HepG2 (cell line): ENCODE measurements around the gene NPIPB6. TPM values are rescaled to one million over a fixed set of nuclear protein-coding genes. Genes with fewer than 3 reads are reported as not detected.
A peak's percentile ranks its signal among the peaks of the same experiment; 100 is the strongest.

Source experiments
- ATAC-seq: fragments of 200-7000 bp; cut with Tn5 transposase; 3 replicates; pipeline ENCODE4 v1.9.1; 2020; ENCODE audit warnings: mild to moderate bottlenecking, moderate library complexity
- BruUV-seq: library from RNA; stranded (reverse); fragments of 400-500 nt; replicated peaks from 2 replicates; lab custom pipeline; 2021; lab: Mats Ljungman, UMichigan
- CTCF ChIA-PET: fragments of 300-600 bp; formaldehyde crosslinking; extraction: SDS; loops from one replicate; lab custom pipeline; 2021; ENCODE audit warnings: low total read pairs, inconsistent platforms, low intra/inter-chr PET ratio; lab: Yijun Ruan, JAX
- POLR2A ChIA-PET: fragments of 350-600 bp; sonication (Branson Sonifier 250); formaldehyde crosslinking; loops from one replicate; lab custom pipeline; 2020; ENCODE audit warnings: antibody characterized with exemption, inconsistent platforms; lab: Yijun Ruan, JAX
- DNase-seq: peaks from one replicate; pipeline ENCODE4 v3.0.0-alpha.2; 2015; ENCODE audit warnings: low spot score
- FAIRE-seq: peaks from 3 replicates; lab custom pipeline; 2011; peaks lifted over from hg19 to GRCh38; lab: Jason Lieb, UNC
- H2AFZ ChIP-seq: one replicate; pipeline ENCODE4 v1.6.1; 2011; ENCODE audit warnings: low read length, inconsistent platforms
- H3K27ac ChIP-seq: fragments of 300-600 bp; 3 replicates; pipeline ENCODE4 v1.8.0; 2011; ENCODE audit warnings: mixed run types, mild to moderate bottlenecking, mixed read lengths, low read length, inconsistent platforms; ENCODE audit not compliant: insufficient read depth; ENCODE audit errors: extremely low read length
- H3K27me3 ChIP-seq, 2 experiments: fragments of 200-600 bp in 1 of 2; 2 replicates in 1 of 2; 3 replicates in 1 of 2; pipeline versions ENCODE4 v1.6.0 to v1.8.0; 2011; ENCODE audit warnings: low read length in 2 of 2, mild to moderate bottlenecking in 2 of 2, moderate library complexity in 2 of 2, inconsistent platforms in 1 of 2; ENCODE audit not compliant: insufficient read depth in 2 of 2, control insufficient read depth in 1 of 2
- H3K36me3 ChIP-seq, 2 experiments: fragments of 200-600 bp in 1 of 2; replicated peaks in 1 of 2; 2 replicates in 1 of 2; 3 replicates in 1 of 2; pipeline versions ENCODE4 v1.5.1 to v1.8.0; 2011; ENCODE audit warnings: low read length in 2 of 2, inconsistent platforms in 1 of 2; ENCODE audit not compliant: insufficient read depth in 2 of 2, control insufficient read depth in 1 of 2
- H3K4me1 ChIP-seq: 2 replicates; pipeline ENCODE4 v1.5.1; 2012; ENCODE audit warnings: low read length, inconsistent platforms; ENCODE audit not compliant: insufficient read depth
- H3K4me2 ChIP-seq: 2 replicates; pipeline ENCODE4 v1.6.0; 2011; ENCODE audit warnings: low read depth, low read length, inconsistent platforms
- H3K4me3 ChIP-seq, 3 experiments: fragments of 200-600 bp in 1 of 3; sonication (generic), shearing (Covaris generic) in 1 of 3; replicated peaks in 1 of 3; 2 replicates each; pipeline ENCODE4 v1.5.1; 2011 to 2016; ENCODE audit warnings: low read length in 3 of 3, inconsistent platforms in 2 of 3, low read depth in 2 of 3, mild to moderate bottlenecking in 2 of 3, control low read depth in 1 of 3, mixed read lengths in 1 of 3; ENCODE audit not compliant: insufficient read depth in 1 of 3
- H3K79me2 ChIP-seq: one replicate; pipeline ENCODE4 v1.6.1; 2011; ENCODE audit warnings: low read length, inconsistent platforms; ENCODE audit not compliant: insufficient read depth
- H3K9ac ChIP-seq: 2 replicates; pipeline ENCODE4 v1.6.0; 2011; ENCODE audit warnings: mild to moderate bottlenecking, low read depth, low read length, inconsistent platforms; ENCODE audit not compliant: insufficient read depth
- H3K9me3 ChIP-seq: 2 replicates; pipeline ENCODE4 v1.5.1; 2012; ENCODE audit warnings: mild to moderate bottlenecking, low read length
- H4K20me1 ChIP-seq: 2 replicates; pipeline ENCODE4 v1.6.0; 2011; ENCODE audit warnings: inconsistent platforms, mild to moderate bottlenecking, low read length, moderate library complexity; ENCODE audit not compliant: insufficient read depth
- FOXO4 ChIP-seq: sonication (generic); formaldehyde crosslinking; conservative IDR thresholded peaks from 2 replicates; pipeline ENCODE4 v1.8.1; 2023; ENCODE audit warnings: missing genetic modification reagents
- GATAD1 ChIP-seq: IDR thresholded peaks from 2 replicates; pipeline ENCODE4 v1.6.1; 2016; ENCODE audit warnings: missing genetic modification reagents, missing compliant biosample characterization
- HCFC1 ChIP-seq: fragments of 150-350 bp; IDR thresholded peaks from 2 replicates; pipeline ENCODE4 v1.6.1; 2014; ENCODE audit warnings: low read depth, low read length
- HNF1B ChIP-seq: sonication (generic); formaldehyde crosslinking; IDR thresholded peaks from 2 replicates; pipeline ENCODE4 v1.5.1; 2020; ENCODE audit warnings: mild to moderate bottlenecking, moderate library complexity, missing genetic modification reagents
- MED1 ChIP-seq: sonication (generic); formaldehyde crosslinking; IDR thresholded peaks from 2 replicates; pipeline ENCODE4 v1.4.0; 2020; ENCODE audit warnings: missing genetic modification reagents
- MTF1 ChIP-seq: sonication (generic); formaldehyde crosslinking; IDR thresholded peaks from 2 replicates; pipeline ENCODE4 v1.5.0; 2020; ENCODE audit warnings: missing genetic modification reagents
- RBAK ChIP-seq: sonication (generic); formaldehyde crosslinking; IDR thresholded peaks from 2 replicates; pipeline ENCODE4 v1.5.1; 2020; ENCODE audit warnings: mild to moderate bottlenecking, missing genetic modification reagents
- REXO4 ChIP-seq: sonication (generic); formaldehyde crosslinking; IDR thresholded peaks from 2 replicates; pipeline ENCODE4 v1.8.0; 2022; ENCODE audit warnings: missing genetic modification reagents, mild to moderate bottlenecking, borderline replicate concordance
- TEAD3 ChIP-seq: optimal IDR thresholded peaks from 2 replicates; pipeline ENCODE3; 2016; ENCODE audit warnings: borderline replicate concordance
- TERF1 ChIP-seq: sonication (generic); formaldehyde crosslinking; IDR thresholded peaks from 2 replicates; pipeline ENCODE4 v1.8.0; 2022; ENCODE audit warnings: mild to moderate bottlenecking, missing genetic modification reagents, moderate library complexity
- ZNF160 ChIP-seq: sonication (generic); formaldehyde crosslinking; IDR thresholded peaks from 2 replicates; pipeline ENCODE4 v1.8.0; 2022; ENCODE audit warnings: mild to moderate bottlenecking, inconsistent platforms, missing genetic modification reagents
- ZNF337 ChIP-seq: sonication (generic); formaldehyde crosslinking; IDR thresholded peaks from 2 replicates; pipeline ENCODE4 v1.5.1; 2020; ENCODE audit warnings: missing genetic modification reagents, low read depth, mild to moderate bottlenecking, borderline replicate concordance
- ZNF629 ChIP-seq: sonication (generic); formaldehyde crosslinking; conservative IDR thresholded peaks from 2 replicates; pipeline ENCODE4 v1.5.0; 2020; ENCODE audit warnings: missing genetic modification reagents
- WGBS: methylation state at CpG from one replicate; pipeline ENCODE4 v1.1.6; 2017; ENCODE audit warnings: low lambda C conversion rate; 5-methylcytosine and 5-hydroxymethylcytosine counted together
- in situ Hi-C: cut with HindIII; loops from 2 replicates; pipeline ENCODE4 v1.10.0; 2017; ENCODE audit warnings: low pct_unique_long_range_greater_than_20kb; ENCODE audit not compliant: extremely low pct_ligation_motif_present
- intact Hi-C: fragments of 100-400 bp; cut with micrococcal nuclease; formaldehyde crosslinking; loops from one replicate; pipeline ENCODE4 v1.10.0; 2022; ENCODE audit not compliant: unreplicated experiment
- polyA plus RNA-seq, 8 experiments: library from polyadenylated mRNA; depleted of rRNA in 3 of 8; stranded (reverse) in 7 of 8; unstranded in 1 of 8; fragments of >200 nt; fragmentation: Illumina TruSeq in 4 of 8; extraction: Trizol in 4 of 8; gene quantifications; 2 replicates each; pipeline versions ENCODE4 v1.2.1 to v1.2.3, GENCODE V29; 2011 to 2016; ENCODE audit warnings: low read depth in 4 of 8, missing spikeins in 1 of 8, mixed read lengths in 1 of 8; ENCODE audit not compliant: insufficient read depth in 1 of 8
- total RNA-seq, 5 experiments: library from RNA; depleted of rRNA; stranded (reverse); fragments of >200 nt; fragmentation: Illumina TruSeq; extraction: Trizol; gene quantifications; 2 replicates each; pipeline ENCODE4 v1.2.3, GENCODE V29; 2016; ENCODE audit warnings: low read depth in 1 of 5

Gene NPIPB6
- total and polyA plus RNA-seq, 2 of the 13 experiments (the other 11 are each of a cell fraction or from before 2014, with no cell fraction given), result 0.25 TPM; not detected in 1

GRCh38 chr16:28301620-28302019, 61.7 kb downstream of the NPIPB6 start:
- ChIA-PET CTCF (no interaction called here), POLR2A (no interaction called here)
- no peak overlapping the region for H3K27ac ChIP-seq
- 0% methylated on average over 2 of the region's 2 CpGs for WGBS
- H3K36me3 ChIP-seq, result no peaks in the 10 kb centered on the region
- BruUV-seq, result no TSS peak
- H4K20me1 ChIP-seq, result peaks cover 13% of the 10 kb centered on the region; the same call in 1 of the 2 replicates
- H3K79me2 ChIP-seq, result no peaks in the 10 kb centered on the region
- no peak overlapping the region for H3K4me2 ChIP-seq
- no peak overlapping the region for H2AFZ ChIP-seq
- H3K27me3 ChIP-seq, result peaks cover 6 to 32% of the 10 kb centered on the region in 2 experiments; a peak in 3 of 5 replicates
- no peak overlapping the region for H3K4me3 ChIP-seq
- H3K4me1 ChIP-seq, result no peaks in the 10 kb centered on the region
- TF ChIP-seq TEAD3 (CRISPR knock-in tag) (no peak), ZNF629 (peak; percentile 61)
- no peak for FAIRE-seq
- in situ Hi-C loops, result no loop called here
- ATAC-seq, result no peak
- DNase-seq, result no peak
- no peak overlapping the region for H3K9ac ChIP-seq
- no peaks in the 10 kb centered on the region for H3K9me3 ChIP-seq
- intact Hi-C loops, result no loop called here

GRCh38 chr16:28301154-28301553, 62.2 kb downstream of the NPIPB6 start:
- in situ Hi-C loops, result no loop called here
- Histone ChIP-seq H3K27me3 (peaks cover 6 to 31% of the 10 kb centered on the region in 2 experiments; a peak in 3 of 5 replicates), H3K4me2 (no peak overlapping the region), H2AFZ (no peak overlapping the region), H3K79me2 (no peaks in the 10 kb centered on the region), H3K4me3 (no peak overlapping the region), H3K36me3 (no peaks in the 10 kb centered on the region), H3K4me1 (no peaks in the 10 kb centered on the region), H3K9me3 (no peaks in the 10 kb centered on the region), H4K20me1 (peaks cover 13% of the 10 kb centered on the region; the same call in 1 of the 2 replicates), H3K9ac (no peak overlapping the region), H3K27ac (no peak overlapping the region)
- DNase-seq (no peak), ATAC-seq (no peak), FAIRE-seq (no peak)
- ChIA-PET POLR2A (interaction anchor here (0.5 kb wide), 1 partner anchor 11 kb away, joined by 3 read pairs; no protein-coding TSS in a partner anchor), CTCF (no interaction called here)
- intact Hi-C loops, result no loop called here
- no TSS peak for BruUV-seq
- 2% methylated on average over 6 of the region's 6 CpGs for WGBS
- no peak for TF ChIP-seq HCFC1
- TF ChIP-seq REXO4 (CRISPR knock-in tag), result no peak
- TF ChIP-seq FOXO4, result no peak
- no peak for TF ChIP-seq MED1 (CRISPR knock-in tag)
- no peak for TF ChIP-seq MTF1
- no peak for TF ChIP-seq RBAK (CRISPR knock-in tag)
- TF ChIP-seq ZNF160, result no peak
- no peak for TF ChIP-seq TERF1 (CRISPR knock-in tag)
- no peak for TF ChIP-seq ZNF337
- TF ChIP-seq GATAD1, result no peak
- TF ChIP-seq HNF1B (CRISPR knock-in tag), result no peak
